BLaER1 treated with 17β-estradiol and CSF1 and Interleukin-3, amounts not matched to agents 10 nM and 100 nM (cell line): ENCODE data around the gene UBQLN4.

ENCODE experiments used
- H3K27ac ChIP-seq, 11 experiments: shearing (Covaris generic); formaldehyde crosslinking; 2 replicates each; pipeline ENCODE4 v1.8.1; 2022
- H3K27me3 ChIP-seq, 11 experiments: shearing (Covaris generic); formaldehyde crosslinking; 2 replicates each; pipeline ENCODE4 v1.8.1; 2022
- H3K36me3 ChIP-seq, 11 experiments: shearing (Covaris generic); formaldehyde crosslinking; 2 replicates each; pipeline ENCODE4 v1.8.1; 2022
- H3K4me1 ChIP-seq, 10 experiments: shearing (Covaris generic); formaldehyde crosslinking; 2 replicates each; pipeline ENCODE4 v1.8.1; 2022
- H3K4me2 ChIP-seq, 11 experiments: shearing (Covaris generic); formaldehyde crosslinking; 2 replicates each; pipeline ENCODE4 v1.8.1; 2022
- H3K4me3 ChIP-seq, 10 experiments: shearing (Covaris generic); formaldehyde crosslinking; 2 replicates each; pipeline ENCODE4 v1.8.1; 2022
- H3K9ac ChIP-seq, 11 experiments: shearing (Covaris generic); formaldehyde crosslinking; 2 replicates each; pipeline ENCODE4 v1.8.1; 2022
- H3K9me3 ChIP-seq, 11 experiments: shearing (Covaris generic); formaldehyde crosslinking; replicated peaks in 1 of 11; 2 replicates each; pipeline ENCODE4 v1.8.1; 2022
- H4K20me1 ChIP-seq, 11 experiments: shearing (Covaris generic); formaldehyde crosslinking; 2 replicates each; pipeline ENCODE4 v1.8.1; 2022
- Cebpa-rat ChIP-seq, 11 experiments: shearing (Covaris generic); IDR thresholded peaks; 2 replicates each; pipeline ENCODE4 v1.8.1; 2022

UBQLN4 gene

DNA sequence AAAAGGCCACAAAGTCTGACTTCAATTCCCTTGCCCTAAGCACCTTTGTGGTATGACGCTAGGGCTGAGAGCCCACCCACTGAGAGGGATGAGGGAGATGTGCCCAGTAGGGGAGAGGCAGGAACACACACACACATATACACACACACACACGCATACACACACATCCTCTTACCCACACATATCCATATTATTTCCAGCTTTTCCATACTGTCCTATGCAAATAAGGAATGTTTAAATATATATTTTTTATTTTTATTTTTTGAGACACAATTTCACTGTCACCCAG is 10.3 kb upstream of the UBQLN4 start:
- Histone ChIP-seq H3K27ac (no peak overlapping the region), H3K9me3 (no peaks in the 10 kb centered on the region), H3K4me1 (peaks cover 15 to 31% (median 21%) of the 10 kb centered on the region in 10 experiments; a peak in 19 of 20 replicates), H4K20me1 (no peaks in the 10 kb centered on the region; a peak in 1 of 22 replicates), H3K36me3 (peaks cover 0 to 5% (median 2%) of the 10 kb centered on the region in 11 experiments; a peak in 8 of 22 replicates), H3K4me3 (no peak overlapping the region), H3K4me2 (no peak overlapping the region), H3K9ac (no peak overlapping the region), H3K27me3 (no peaks in the 10 kb centered on the region)
- TF ChIP-seq Cebpa-rat (IDR thresholded peaks at IDR 0.05): no peak

DNA sequence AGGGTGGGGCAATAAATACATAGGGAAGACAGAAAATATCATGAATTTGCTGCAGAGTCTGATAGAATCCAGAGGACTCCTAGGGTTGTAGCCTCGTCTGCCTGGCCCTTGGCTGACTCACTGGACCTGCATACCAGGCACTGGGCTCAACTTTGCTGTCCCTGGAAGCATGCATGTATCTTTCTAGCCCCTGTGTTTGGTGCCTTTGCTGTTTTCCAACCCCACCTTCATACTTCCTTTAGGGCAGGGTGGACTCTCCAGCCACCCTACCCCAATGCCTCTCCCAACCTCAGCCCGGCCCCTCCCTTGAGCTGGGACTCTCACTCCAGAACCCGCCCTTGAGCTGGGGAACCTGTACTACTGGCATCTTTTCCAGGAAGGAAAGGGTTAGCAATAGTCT is 8.6 kb upstream of the UBQLN4 start:
- H4K20me1 ChIP-seq: peaks cover 0 to 10% (median 0%) of the 10 kb centered on the region in 11 experiments; a peak in 1 of 22 replicates
- no peaks in the 10 kb centered on the region for H3K9me3 ChIP-seq
- H3K27me3 ChIP-seq: no peaks in the 10 kb centered on the region
- peaks cover 15 to 36% (median 27%) of the 10 kb centered on the region in 10 experiments for H3K4me1 ChIP-seq
- no peak overlapping the region for H3K27ac ChIP-seq
- H3K9ac ChIP-seq: no peak overlapping the region
- no peak for TF ChIP-seq Cebpa-rat (IDR thresholded peaks at IDR 0.05)
- no peak overlapping the region for H3K4me2 ChIP-seq
- H3K4me3 ChIP-seq: no peak overlapping the region
- peaks cover 10 to 22% (median 16%) of the 10 kb centered on the region in 11 experiments; a peak in 19 of 22 replicates for H3K36me3 ChIP-seq

DNA sequence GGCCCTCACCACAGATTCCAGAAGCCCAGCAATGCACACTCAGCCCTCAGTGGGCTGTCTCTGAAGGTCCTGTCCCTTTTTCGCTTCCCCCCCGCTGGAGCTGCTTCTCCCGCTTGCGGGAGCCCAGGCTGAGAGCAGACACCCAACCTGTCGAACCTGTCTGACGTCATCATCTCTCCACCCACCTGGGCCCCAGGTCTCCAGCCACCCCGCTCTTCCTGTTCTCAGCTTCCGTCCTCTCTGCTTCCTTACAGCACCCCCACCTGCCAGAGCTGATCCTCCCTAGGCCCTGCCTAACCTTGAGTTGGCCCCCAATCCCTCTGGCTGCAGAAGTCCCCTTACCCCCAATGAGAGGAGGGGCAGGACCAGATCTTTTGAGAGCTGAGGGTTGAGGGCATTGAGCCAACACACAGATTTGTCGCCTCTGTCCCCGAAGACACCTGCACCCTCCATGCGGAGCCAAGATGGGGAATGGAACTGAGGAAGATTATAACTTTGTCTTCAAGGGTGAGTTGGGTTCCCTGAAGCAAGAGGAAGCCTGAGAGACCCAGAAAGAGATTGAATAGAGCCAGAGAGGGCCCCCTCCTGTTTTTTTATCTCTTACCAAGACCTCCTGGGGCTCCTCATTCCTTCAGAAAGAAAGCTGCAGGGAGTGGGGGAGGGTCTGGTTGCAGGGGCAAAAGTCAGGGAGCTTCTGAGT is 7.5 kb upstream of the UBQLN4 start, which contains the start of gene RAB25:
RAB25 (plus strand) TSS at position 224 of the 700 bp plus-strand sequence; CDS start at position 465, 241 bp downstream.
- no peak within 1 kb of the TSS for H3K4me3 ChIP-seq
- peak within 1 kb of the TSS in 1 of 11 experiments; percentile 8; a peak in 2 of 22 replicates for H3K4me2 ChIP-seq

DNA sequence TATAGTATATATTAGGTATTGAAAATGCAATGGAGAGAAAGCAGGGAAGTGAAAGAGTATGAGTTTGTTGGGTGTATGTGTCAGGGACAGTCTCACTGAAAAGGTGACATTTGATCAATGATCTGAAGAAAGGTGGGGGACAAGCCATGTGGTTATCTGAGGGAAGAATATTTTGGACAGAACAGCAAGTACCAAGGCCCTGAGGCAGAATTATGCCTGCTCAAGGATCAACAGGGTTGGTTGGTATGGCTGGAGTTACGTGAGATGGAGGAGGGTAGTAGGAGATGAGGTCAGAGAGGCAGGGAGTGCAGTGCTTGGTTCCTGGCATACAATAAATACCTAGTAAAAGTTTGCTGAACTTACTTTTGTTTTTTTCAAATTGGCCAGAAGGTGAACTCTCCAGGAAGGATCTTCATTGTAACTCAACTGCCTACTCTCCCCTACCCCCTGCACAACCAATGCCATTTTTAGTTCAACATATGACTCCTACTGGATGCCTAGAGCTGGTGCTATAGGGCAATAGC is 2.8 kb upstream of the UBQLN4 start:
- H3K27me3 ChIP-seq: no peaks in the 10 kb centered on the region
- H3K27ac ChIP-seq: peak overlapping the region in 4 of 11 experiments; percentile 43 to 99 (median 91); a peak in 7 of 22 replicates
- H3K4me2 ChIP-seq: peak overlapping the region in 9 of 11 experiments; percentile 91 to 100 (median 96); a peak in 18 of 22 replicates
- peaks cover 10 to 36% (median 20%) of the 10 kb centered on the region in 11 experiments; a peak in 20 of 22 replicates for H3K36me3 ChIP-seq
- H3K9ac ChIP-seq: peak overlapping the region in 5 of 11 experiments; percentile 79 to 98 (median 93); a peak in 6 of 22 replicates
- no peaks in the 10 kb centered on the region for H3K9me3 ChIP-seq
- peaks cover 16 to 46% (median 33%) of the 10 kb centered on the region in 10 experiments for H3K4me1 ChIP-seq
- no peak for TF ChIP-seq Cebpa-rat (IDR thresholded peaks at IDR 0.05)
- H4K20me1 ChIP-seq: peaks cover 0 to 23% (median 13%) of the 10 kb centered on the region in 11 experiments; a peak in 17 of 22 replicates
- peak overlapping the region in 7 of 10 experiments; percentile 72 to 93 (median 83); a peak in 10 of 20 replicates for H3K4me3 ChIP-seq

More for the DNA sequence above, 7.5 kb upstream of the UBQLN4 start, which contains the start of gene RAB25:
- H3K9me3 ChIP-seq: no peaks in the 10 kb centered on the region
- H3K9ac ChIP-seq: peak within 1 kb of the TSS in 1 of 11 experiments; percentile 22; a peak in 1 of 22 replicates
- no peak for TF ChIP-seq Cebpa-rat (IDR thresholded peaks at IDR 0.05)
- H3K27me3 ChIP-seq: no peaks in the 10 kb centered on the region
- peaks cover 17 to 43% (median 27%) of the 10 kb centered on the region in 10 experiments for H3K4me1 ChIP-seq
- H4K20me1 ChIP-seq: peaks cover 0 to 10% (median 0%) of the 10 kb centered on the region in 11 experiments; a peak in 1 of 22 replicates
- peaks cover 10 to 30% (median 18%) of the 10 kb centered on the region in 11 experiments; a peak in 19 of 22 replicates for H3K36me3 ChIP-seq
- no peak within 1 kb of the TSS for H3K27ac ChIP-seq

DNA sequence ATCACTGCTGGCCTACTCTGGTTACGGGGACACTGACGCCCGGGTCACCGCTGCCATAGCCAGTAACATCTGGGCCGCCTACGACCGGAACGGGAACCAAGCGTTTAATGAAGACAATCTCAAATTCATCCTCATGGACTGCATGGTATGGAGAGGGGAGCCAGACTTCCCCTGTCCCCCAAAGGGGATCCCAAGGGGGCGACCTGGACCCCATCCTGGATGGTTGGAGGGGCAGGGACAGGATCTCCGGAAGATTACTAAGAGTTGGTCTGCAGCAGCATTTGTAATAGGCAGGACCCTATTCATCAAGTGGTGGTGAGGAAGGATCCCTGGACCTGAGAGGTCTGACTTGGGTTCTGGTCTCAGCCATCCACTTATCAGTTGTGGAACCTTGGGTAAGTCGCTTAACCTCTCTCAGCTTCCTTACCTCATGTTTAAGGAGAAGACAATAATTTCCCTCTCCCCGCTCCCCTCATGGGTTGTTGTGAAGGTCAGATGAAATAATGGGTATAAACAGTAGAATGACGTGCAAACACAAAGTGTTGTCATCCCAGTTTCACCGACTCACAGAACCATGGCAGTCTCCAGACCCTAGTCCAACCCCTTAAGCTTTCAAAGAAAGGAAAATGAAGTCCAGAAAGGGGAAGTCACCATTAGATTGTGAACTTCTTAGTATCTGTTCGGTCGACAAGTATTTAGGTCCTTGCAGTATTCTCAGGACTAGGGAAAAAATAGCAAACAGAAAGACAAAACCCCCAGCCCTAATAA is 1.9 kb upstream of the UBQLN4 start:
- Histone ChIP-seq H3K9me3 (no peaks in the 10 kb centered on the region), H3K4me3 (peak overlapping the region; percentile 72 to 95 (median 89)), H4K20me1 (peaks cover 0 to 32% (median 19%) of the 10 kb centered on the region in 11 experiments; a peak in 18 of 22 replicates), H3K27ac (peak overlapping the region; percentile 43 to 100 (median 99)), H3K9ac (peak overlapping the region; percentile 79 to 99 (median 97)), H3K27me3 (no peaks in the 10 kb centered on the region), H3K4me2 (peak overlapping the region; percentile 91 to 100 (median 96)), H3K36me3 (peaks cover 17 to 46% (median 29%) of the 10 kb centered on the region in 11 experiments; a peak in 21 of 22 replicates), H3K4me1 (peaks cover 22 to 49% (median 35%) of the 10 kb centered on the region in 10 experiments)
- TF ChIP-seq Cebpa-rat (IDR thresholded peaks at IDR 0.05): no peak

DNA sequence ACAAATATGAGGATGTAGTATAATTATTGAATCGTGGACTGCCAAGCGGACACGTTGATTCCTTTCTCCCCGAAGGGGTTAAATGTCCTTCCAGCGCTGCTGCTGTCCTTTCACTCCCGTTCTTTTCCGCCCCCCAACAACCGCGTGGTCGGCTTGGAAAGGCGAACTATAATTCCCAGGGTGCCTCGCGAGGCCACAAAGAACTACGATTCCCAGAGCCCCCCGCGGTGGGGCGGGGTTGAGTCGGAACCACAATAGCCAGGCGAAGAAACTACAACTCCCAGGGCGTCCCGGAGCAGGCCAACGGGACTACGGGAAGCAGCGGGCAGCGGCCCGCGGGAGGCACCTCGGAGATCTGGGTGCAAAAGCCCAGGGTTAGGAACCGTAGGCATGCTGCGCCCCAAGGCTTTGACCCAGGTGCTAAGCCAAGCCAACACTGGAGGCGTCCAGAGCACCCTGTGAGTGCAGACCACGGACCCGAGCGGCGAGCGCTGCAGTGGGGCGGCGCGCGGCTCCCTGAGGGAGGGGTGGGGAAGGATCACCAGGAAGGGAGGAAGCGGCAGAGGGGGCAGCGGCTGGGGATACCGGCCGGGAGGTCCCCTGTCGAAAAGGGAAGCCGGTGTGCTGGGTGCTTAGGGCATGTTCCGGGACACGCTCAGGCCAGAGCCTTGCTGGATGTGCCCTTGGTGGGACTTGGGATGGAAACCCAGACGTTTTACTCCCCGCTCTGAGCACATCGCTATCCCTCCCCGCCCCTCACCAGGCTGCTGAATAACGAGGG is 1.1 kb upstream of the UBQLN4 start, which contains the start of gene LAMTOR2:
LAMTOR2 (plus strand) TSS at position 283 of the 781 bp plus-strand sequence; CDS start at position 391, 108 bp downstream.
- H3K4me3 ChIP-seq: peak within 1 kb of the TSS; percentile 72 to 95 (median 89)
- peaks cover 0 to 39% (median 19%) of the 10 kb centered on the region in 11 experiments; a peak in 18 of 22 replicates for H4K20me1 ChIP-seq
- peak within 1 kb of the TSS; percentile 91 to 100 (median 96) for H3K4me2 ChIP-seq
- peak within 1 kb of the TSS; percentile 82 to 100 (median 99) for H3K27ac ChIP-seq
- peaks cover 24 to 53% (median 37%) of the 10 kb centered on the region in 11 experiments for H3K36me3 ChIP-seq
- TF ChIP-seq Cebpa-rat (IDR thresholded peaks at IDR 0.05): no peak
- H3K9ac ChIP-seq: peak within 1 kb of the TSS; percentile 86 to 99 (median 97)
- peaks cover 26 to 50% (median 40%) of the 10 kb centered on the region in 10 experiments for H3K4me1 ChIP-seq
- no peaks in the 10 kb centered on the region for H3K9me3 ChIP-seq
- H3K27me3 ChIP-seq: no peaks in the 10 kb centered on the region

DNA sequence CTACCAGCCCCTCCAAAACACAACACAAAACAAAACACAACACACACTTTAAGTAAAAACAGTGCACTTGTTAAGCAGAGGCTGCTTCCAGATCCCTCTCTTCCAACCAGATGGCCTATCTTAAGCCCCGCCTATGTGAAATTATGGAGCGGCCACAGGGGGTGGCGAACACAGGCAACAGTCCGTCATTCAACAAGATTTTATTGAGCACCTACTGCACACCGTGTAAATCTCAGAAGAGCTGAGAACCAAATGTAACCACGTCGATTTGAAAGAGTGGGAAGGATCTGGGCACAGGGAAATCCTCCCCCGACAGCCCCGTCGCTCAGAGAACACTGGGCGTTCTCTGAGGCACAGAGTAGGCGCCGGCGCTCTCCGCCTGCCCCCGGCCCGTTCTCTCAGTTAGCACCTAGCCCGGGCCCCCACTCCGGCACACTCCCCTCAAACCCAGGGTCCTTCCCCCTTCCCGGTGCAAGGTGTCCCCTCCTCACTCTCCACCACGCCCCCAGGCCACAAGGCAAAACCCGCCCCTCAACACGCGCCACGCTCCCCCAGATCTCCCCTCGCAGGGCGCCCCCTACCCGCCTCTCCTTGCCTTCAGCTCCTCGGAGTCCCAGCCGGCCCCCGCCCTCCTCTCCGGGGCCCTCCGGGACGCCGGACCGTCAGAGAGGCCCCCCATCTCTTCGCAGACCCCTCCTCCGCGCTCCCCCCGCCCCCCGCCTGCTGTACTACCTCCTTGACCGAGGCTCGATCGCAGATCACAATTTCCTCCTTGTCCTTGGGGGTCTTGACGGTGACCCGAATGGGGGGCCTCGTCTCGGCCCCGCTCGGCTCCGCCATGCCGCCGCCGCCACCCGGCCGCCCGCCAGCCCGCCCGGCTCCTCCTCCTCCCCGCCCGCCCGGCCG is 483 bp downstream of the UBQLN4 start:
- Histone ChIP-seq H3K36me3 (peaks cover 26 to 58% (median 41%) of the 10 kb centered on the region in 11 experiments), H3K4me2 (peak overlapping the region; percentile 52 to 88 (median 73)), H3K9me3 (no peaks in the 10 kb centered on the region), H3K4me3 (peak overlapping the region; percentile 72 to 95 (median 89)), H3K27ac (peak overlapping the region in 10 of 11 experiments; percentile 64 to 99 (median 95); a peak in 20 of 22 replicates), H3K27me3 (no peaks in the 10 kb centered on the region), H3K9ac (peak overlapping the region; percentile 83 to 99 (median 97)), H4K20me1 (peaks cover 0 to 50% (median 19%) of the 10 kb centered on the region in 11 experiments; a peak in 18 of 22 replicates), H3K4me1 (peaks cover 26 to 65% (median 47%) of the 10 kb centered on the region in 10 experiments)
- no peak for TF ChIP-seq Cebpa-rat (IDR thresholded peaks at IDR 0.05)
